Endothelial cell of umbilical vein (primary cell): ENCODE data around the gene GALNT2.

Experiments used
- CTCF ChIP-seq, 2 donors: IDR thresholded peaks; 1 replicate in 1 of 2; 2 replicates in 1 of 2; pipeline ENCODE4 v1.5.1; 2011; ENCODE audit warnings: low read length in 2 of 2, mild to moderate bottlenecking in 2 of 2, moderate library complexity in 2 of 2, control low read depth in 1 of 2, inconsistent platforms in 1 of 2, low read depth in 1 of 2; ENCODE audit not compliant: insufficient read depth in 1 of 2; ENCODE audit errors: extremely low read depth in 1 of 2
- EZH2 ChIP-seq: IDR thresholded peaks from 2 replicates; pipeline ENCODE4 v1.6.1; 2012; ENCODE audit warnings: borderline replicate concordance, low read depth, mild to moderate bottlenecking, moderate library complexity, low read length, inconsistent platforms; ENCODE audit not compliant: severe bottlenecking
- POLR2AphosphoS5 ChIP-seq: IDR thresholded peaks from 2 replicates; pipeline ENCODE4 v1.6.1; 2012; ENCODE audit warnings: low read depth, mild to moderate bottlenecking, control low read depth, low read length, moderate library complexity; ENCODE audit not compliant: insufficient read depth

- TF ChIP-seq POLR2AphosphoS5 (no peak), CTCF (IDR thresholded peaks at IDR 0.05; ENCODE audit: extremely low read depth in 1 of 2, insufficient read depth in 1 of 2, low read depth in 1 of 2, low read length in 2 of 2) (peak; percentile 53 to 58), EZH2 (no peak)
These were observed 53.9 kb downstream of the GALNT2 start for GRCh38 chr1:230120921-230121381.
